Left ventricle myocardium inferior (tissue), 1 donor: Measurements from ENCODE around the gene MYO16. TPM values are rescaled to one million over a fixed set of nuclear protein-coding genes. Genes with fewer than 3 reads are reported as not detected.

ENCODE experiments used
- DNase-seq: peaks from one replicate; pipeline ENCODE4 v3.0.0-alpha.2; 2020
- H3K27ac ChIP-seq: fragments of 200-600 bp; replicated peaks from 2 replicates; pipeline ENCODE4 v1.8.0; 2021
- H3K27me3 ChIP-seq: fragments of 200-600 bp; 2 replicates; pipeline ENCODE4 v1.8.0; 2021; ENCODE audit warnings: low read depth
- H3K36me3 ChIP-seq: fragments of 200-600 bp; 2 replicates; pipeline ENCODE4 v1.8.0; 2021
- H3K4me1 ChIP-seq: fragments of 200-600 bp; 2 replicates; pipeline ENCODE4 v1.8.0; 2021
- H3K4me3 ChIP-seq: fragments of 200-600 bp; 2 replicates; pipeline ENCODE4 v1.8.0; 2021; ENCODE audit warnings: mild to moderate bottlenecking, moderate library complexity
- H3K9me3 ChIP-seq: fragments of 200-600 bp; replicated peaks from 2 replicates; pipeline ENCODE4 v1.8.0; 2021
- CTCF ChIP-seq: fragments of 200-600 bp; IDR thresholded peaks from 2 replicates; pipeline ENCODE4 v1.8.0; 2021; ENCODE audit warnings: antibody characterized with exemption, mild to moderate bottlenecking, borderline replicate concordance
- intact Hi-C: fragments of 100-400 bp; cut with micrococcal nuclease; formaldehyde crosslinking; loops from one replicate; pipeline ENCODE4 v1.11.0; 2022
- total RNA-seq: library from RNA; stranded (reverse); fragmentation: NEBNext Ultra II Directional; extraction: Animal tissue kit (Norgen Biotek cat#: 25700); gene quantifications from one replicate; pipeline ENCODE4 v1.2.1, GENCODE V29; 2021
- donor health status: DM: no; HTN: yes; CAD: no; lungs with severe emphysema.

The MYO16 gene
- total RNA-seq, 1 donor from 2014 or later: 1.7 TPM

GRCh38 chr13:108938155-108938554 lies 308.7 kb downstream of the MYO16 start:
- TF ChIP-seq CTCF: no peak
- no peak for DNase-seq
- Histone ChIP-seq H3K27me3 (peaks cover 10% of the 10 kb centered on the region), H3K27ac (no peak overlapping the region), H3K9me3 (peaks cover 36% of the 10 kb centered on the region), H3K4me3 (no peak overlapping the region), H3K4me1 (no peaks in the 10 kb centered on the region), H3K36me3 (no peaks in the 10 kb centered on the region)
- intact Hi-C loops: no loop called here

- no peak overlapping the region for H3K4me3 ChIP-seq
- H3K27me3 ChIP-seq: peaks cover 10% of the 10 kb centered on the region
- no peak overlapping the region for H3K27ac ChIP-seq
- DNase-seq: no peak
- peaks cover 20% of the 10 kb centered on the region for H3K9me3 ChIP-seq
- no peak for TF ChIP-seq CTCF
- intact Hi-C loops: no loop called here
- no peaks in the 10 kb centered on the region for H3K4me1 ChIP-seq
- no peaks in the 10 kb centered on the region for H3K36me3 ChIP-seq
Observed at GRCh38 chr13:108940121-108940520, 310.7 kb downstream of the MYO16 start.

- peaks cover 4% of the 10 kb centered on the region for H3K27me3 ChIP-seq
- DNase-seq: no peak
- intact Hi-C loops: no loop called here
- no peak overlapping the region for H3K27ac ChIP-seq
- TF ChIP-seq CTCF: no peak
- no peaks in the 10 kb centered on the region for H3K4me1 ChIP-seq
- H3K4me3 ChIP-seq: no peak overlapping the region
- no peaks in the 10 kb centered on the region for H3K36me3 ChIP-seq
- H3K9me3 ChIP-seq: no peaks in the 10 kb centered on the region
Observed at GRCh38 chr13:108943842-108944241, 314.4 kb downstream of the MYO16 start.

GRCh38 chr13:108944760-108945159 lies 315.3 kb downstream of the MYO16 start:
- Histone ChIP-seq H3K4me3 (no peak overlapping the region), H3K36me3 (no peaks in the 10 kb centered on the region), H3K27ac (no peak overlapping the region), H3K9me3 (no peaks in the 10 kb centered on the region), H3K27me3 (no peaks in the 10 kb centered on the region), H3K4me1 (no peaks in the 10 kb centered on the region)
- TF ChIP-seq CTCF: no peak
- no peak for DNase-seq
- intact Hi-C loops: no loop called here

- H3K27ac ChIP-seq: no peak overlapping the region
- H3K27me3 ChIP-seq: peaks cover 4% of the 10 kb centered on the region
- no peak for DNase-seq
- H3K4me1 ChIP-seq: no peaks in the 10 kb centered on the region
- H3K36me3 ChIP-seq: no peaks in the 10 kb centered on the region
- intact Hi-C loops: no loop called here
- H3K9me3 ChIP-seq: no peaks in the 10 kb centered on the region
- no peak overlapping the region for H3K4me3 ChIP-seq
- no peak for TF ChIP-seq CTCF
Observed at GRCh38 chr13:108947551-108948030, 318.2 kb downstream of the MYO16 start.

GRCh38 chr13:108948251-108948671 lies 318.9 kb downstream of the MYO16 start:
- no peak for TF ChIP-seq CTCF
- Histone ChIP-seq H3K9me3 (no peaks in the 10 kb centered on the region), H3K36me3 (no peaks in the 10 kb centered on the region), H3K4me1 (no peaks in the 10 kb centered on the region), H3K4me3 (no peak overlapping the region), H3K27ac (no peak overlapping the region), H3K27me3 (peaks cover 4% of the 10 kb centered on the region)
- intact Hi-C loops: no loop called here
- no peak for DNase-seq
